Measurements from ENCODE around the gene ATG4D. TPM values are rescaled to one million over a fixed set of nuclear protein-coding genes. Genes with fewer than 3 reads are reported as not detected.
"Not testable (repeated sequence)": the region's sequence is repeated elsewhere in the genome, so short reads cannot be mapped to it uniquely, and the experiment has no call there.

Gene ATG4D
- total RNA-seq, 1 experiment from 2014 or later = 59.4 TPM

- POLR2A ChIA-PET = interaction anchor here (0.6 kb wide), 1 partner anchor 895 kb away, joined by 3 read pairs; no protein-coding TSS in a partner anchor
- H3K27me3 Mint-ChIP-seq (ENCODE audit: low read depth) = peaks cover 21% of the 10 kb centered on the region
- TF ChIP-seq ZNF281 (CRISPR knock-in tag; IDR thresholded peaks at IDR 0.05) = no peak
- TF ChIP-seq EMX1 (CRISPR knock-in tag; IDR thresholded peaks at IDR 0.05) = no peak
- no peak for TF ChIP-seq ZBTB43 (CRISPR knock-in tag; IDR thresholded peaks at IDR 0.05)
- no peak for TF ChIP-seq ZNF512 (CRISPR knock-in tag; IDR thresholded peaks at IDR 0.05; ENCODE audit: borderline replicate concordance)
- no peak for TF ChIP-seq MAX (CRISPR knock-in tag; IDR thresholded peaks at IDR 0.05)
- no peak for TF ChIP-seq ATF2 (CRISPR knock-in tag; IDR thresholded peaks at IDR 0.05; ENCODE audit: borderline replicate concordance, low read depth)
- TF ChIP-seq TEAD4 (CRISPR knock-in tag; IDR thresholded peaks at IDR 0.05) = no peak
- TF ChIP-seq ZNF671 (CRISPR knock-in tag; IDR thresholded peaks at IDR 0.05) = no peak
- no peak for TF ChIP-seq ATF3 (CRISPR knock-in tag; conservative IDR thresholded peaks at IDR 0.05)
- TF ChIP-seq RORB (CRISPR knock-in tag; IDR thresholded peaks at IDR 0.05) = no peak
- TF ChIP-seq PRDM15 (CRISPR knock-in tag; IDR thresholded peaks at IDR 0.05) = no peak
- no peak for TF ChIP-seq NR2C2 (CRISPR knock-in tag; IDR thresholded peaks at IDR 0.05)
- peaks cover 17% of the 10 kb centered on the region for H3K4me1 Mint-ChIP-seq
- ATAC-seq (no peak), DNase-seq (ENCODE audit: low spot score) (no peak)
- CTCF ChIA-PET = interaction anchor here (0.5 to 2.0 kb wide), 5 partner anchors 13 to 175 kb away, joined by 4 to 8 read pairs (median 5); no protein-coding TSS in a partner anchor
- no peak overlapping the region for H3K4me3 Mint-ChIP-seq
- no peaks in the 10 kb centered on the region for H3K36me3 Mint-ChIP-seq
- no peak overlapping the region for H3K27ac Mint-ChIP-seq
- H3K9me3 Mint-ChIP-seq = no peaks in the 10 kb centered on the region
These were observed 20.5 kb upstream of the ATG4D start for GRCh38 chr19:10523135-10523636.

GRCh38 chr19:10525636-10526035 is 18.1 kb upstream of the ATG4D start:
- H3K9me3 Mint-ChIP-seq = no peaks in the 10 kb centered on the region
- ATAC-seq (no peak), DNase-seq (ENCODE audit: low spot score) (no peak)
- ChIA-PET POLR2A (no interaction called here), CTCF (no interaction called here)
- no peaks in the 10 kb centered on the region for H3K36me3 Mint-ChIP-seq
- H3K27ac Mint-ChIP-seq = no peak overlapping the region
- no peaks in the 10 kb centered on the region for H3K4me1 Mint-ChIP-seq
- TF ChIP-seq NR2C2 (CRISPR knock-in tag; IDR thresholded peaks at IDR 0.05) = no peak
- TF ChIP-seq NR3C1 (CRISPR knock-in tag; conservative IDR thresholded peaks at IDR 0.05; ENCODE audit: low read depth) = no peak
- H3K4me3 Mint-ChIP-seq = no peak overlapping the region
- H3K27me3 Mint-ChIP-seq (ENCODE audit: low read depth) = no peaks in the 10 kb centered on the region; the same call in 1 of the 2 replicates

- H3K27ac Mint-ChIP-seq; H3K4me3 Mint-ChIP-seq; H3K27me3 Mint-ChIP-seq (ENCODE audit: low read depth); H3K4me1 Mint-ChIP-seq; POLR2A ChIA-PET; H3K9me3 Mint-ChIP-seq; ATAC-seq; H3K36me3 Mint-ChIP-seq; DNase-seq (ENCODE audit: low spot score): not testable (repeated sequence)
- CTCF ChIA-PET = interaction anchor here (0.7 to 1.1 kb wide), 2 partner anchors 15 to 37 kb away, joined by 3 read pairs; no protein-coding TSS in a partner anchor
These were observed 16.8 kb upstream of the ATG4D start for GRCh38 chr19:10526887-10527286.
